Testis (tissue), 2 donors: ENCODE data around the gene PTPRG.

Source experiments
- CTCF ChIP-seq, 3 experiments: fragments of 450-650 bp in 2 of 3; fragments of 200-600 bp in 1 of 3; sonication (generic) in 1 of 3; IDR thresholded peaks; one replicate each; pipeline ENCODE4 v1.5.1; 2016 to 2019; ENCODE audit warnings: antibody characterized with exemption in 3 of 3, mild to moderate bottlenecking in 2 of 3, moderate library complexity in 1 of 3
- POLR2A ChIP-seq: fragments of 450-650 bp; IDR thresholded peaks from one replicate; pipeline ENCODE4 v1.6.1; 2017; ENCODE audit warnings: antibody characterized with exemption, mild to moderate bottlenecking, moderate library complexity

GRCh38 chr3:61901986-61902385 is 340.6 kb downstream of the PTPRG start:
- TF ChIP-seq POLR2A (no peak), CTCF (IDR thresholded peaks at IDR 0.05) (no peak)
